HepG2 (cell line): ENCODE data around the gene MAPK1. TPM values are rescaled to one million over a fixed set of nuclear protein-coding genes. Genes with fewer than 3 reads are reported as not detected.

Experiments
- CEBPZ ChIP-seq: IDR thresholded peaks from 2 replicates; pipeline ENCODE4 v1.6.1; 2012; ENCODE audit warnings: low read length, improper control_type of control experiment
- IRF1 ChIP-seq: sonication (generic); formaldehyde crosslinking; IDR thresholded peaks from 2 replicates; pipeline ENCODE4 v1.4.0; 2020; ENCODE audit warnings: low read depth, mild to moderate bottlenecking, missing genetic modification reagents
- MYNN ChIP-seq: sonication (generic); formaldehyde crosslinking; IDR thresholded peaks from 2 replicates; pipeline ENCODE4 v1.4.0; 2020; ENCODE audit warnings: mild to moderate bottlenecking, low read depth, missing genetic modification reagents
- NFAT5 ChIP-seq: sonication (generic); formaldehyde crosslinking; IDR thresholded peaks from 2 replicates; pipeline ENCODE4 v1.4.0; 2020; ENCODE audit warnings: missing genetic modification reagents
- RBM39 ChIP-seq: fragments of 200-400 bp; formaldehyde crosslinking; IDR thresholded peaks from one replicate; pipeline ENCODE4 v1.6.1; 2018; ENCODE audit warnings: antibody characterized with exemption, mild to moderate bottlenecking, low read depth, low read length; ENCODE audit not compliant: poor library complexity, severe bottlenecking
- ZFX ChIP-seq: sonication (generic); formaldehyde crosslinking; IDR thresholded peaks from 2 replicates; pipeline ENCODE4 v1.4.0; 2020; ENCODE audit warnings: mild to moderate bottlenecking, low read depth, missing genetic modification reagents, moderate library complexity
- ZNF235 ChIP-seq: sonication (generic); formaldehyde crosslinking; IDR thresholded peaks from 2 replicates; pipeline ENCODE4 v1.8.1; 2023; ENCODE audit warnings: mild to moderate bottlenecking, missing genetic modification reagents, borderline replicate concordance
- ZNF547 ChIP-seq: sonication (generic); formaldehyde crosslinking; IDR thresholded peaks from 2 replicates; pipeline ENCODE4 v1.5.1; 2020; ENCODE audit warnings: mild to moderate bottlenecking, missing genetic modification reagents
- polyA plus RNA-seq, 8 experiments: library from polyadenylated mRNA; depleted of rRNA in 3 of 8; stranded (reverse) in 7 of 8; unstranded in 1 of 8; fragments of >200 nt; fragmentation: Illumina TruSeq in 4 of 8; extraction: Trizol in 4 of 8; gene quantifications; 2 replicates each; pipeline versions ENCODE4 v1.2.1 to v1.2.3, GENCODE V29; 2011 to 2016; ENCODE audit warnings: low read depth in 4 of 8, missing spikeins in 1 of 8, mixed read lengths in 1 of 8; ENCODE audit not compliant: insufficient read depth in 1 of 8
- total RNA-seq, 5 experiments: library from RNA; depleted of rRNA; stranded (reverse); fragments of >200 nt; fragmentation: Illumina TruSeq; extraction: Trizol; gene quantifications; 2 replicates each; pipeline ENCODE4 v1.2.3, GENCODE V29; 2016; ENCODE audit warnings: low read depth in 1 of 5

MAPK1 gene
- total and polyA plus RNA-seq, 2 of the 13 experiments (the other 11 are each of a cell fraction or from before 2014, with no cell fraction given), result 107 to 114 TPM

GRCh38 chr22:21816787-21817496 lies 50.5 kb downstream of the MAPK1 start (continued):
- no peak for TF ChIP-seq CEBPZ
- no peak for TF ChIP-seq IRF1 (CRISPR knock-in tag)
- TF ChIP-seq ZNF547 (CRISPR knock-in tag), result no peak
- no peak for TF ChIP-seq NFAT5
- no peak for TF ChIP-seq RBM39
- no peak for TF ChIP-seq ZFX (CRISPR knock-in tag)
- TF ChIP-seq MYNN, result no peak
- TF ChIP-seq ZNF235 (CRISPR knock-in tag), result no peak
